NCI-H446 (cell line): ENCODE data around the gene POLDIP2.

ENCODE experiments used
- DNase-seq, 2 experiments: peaks; one replicate each; lab custom pipeline; 2025; lab: John Stamatoyannopoulos, UW

Gene POLDIP2

DNA sequence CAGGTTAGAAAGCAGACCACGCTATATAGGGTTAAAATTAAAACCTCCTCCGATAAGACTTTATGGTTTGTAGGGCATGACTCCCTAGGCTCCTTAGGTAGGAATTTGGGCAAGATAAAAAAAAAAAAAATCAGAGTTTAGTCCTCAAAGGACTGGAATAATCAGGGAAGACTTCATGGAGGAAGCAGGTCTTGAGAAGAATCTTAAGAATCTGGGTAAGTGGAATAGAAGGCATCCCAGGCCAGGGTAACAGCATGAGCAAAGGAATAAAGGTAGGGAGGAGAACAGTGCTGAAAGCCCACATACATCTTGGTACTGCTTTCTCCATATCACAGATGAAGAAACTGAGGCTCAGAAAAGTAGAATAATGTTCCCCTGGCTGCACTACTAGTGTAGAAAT, 33.2 kb upstream of the POLDIP2 start:
- DNase-seq: no peak

- DNase-seq: no peak
Measured at GRCh38 chr17:28390141-28390540, 32.8 kb upstream of the POLDIP2 start.

GRCh38 chr17:28388106-28388505, 30.8 kb upstream of the POLDIP2 start:
- DNase-seq: no peak

DNA sequence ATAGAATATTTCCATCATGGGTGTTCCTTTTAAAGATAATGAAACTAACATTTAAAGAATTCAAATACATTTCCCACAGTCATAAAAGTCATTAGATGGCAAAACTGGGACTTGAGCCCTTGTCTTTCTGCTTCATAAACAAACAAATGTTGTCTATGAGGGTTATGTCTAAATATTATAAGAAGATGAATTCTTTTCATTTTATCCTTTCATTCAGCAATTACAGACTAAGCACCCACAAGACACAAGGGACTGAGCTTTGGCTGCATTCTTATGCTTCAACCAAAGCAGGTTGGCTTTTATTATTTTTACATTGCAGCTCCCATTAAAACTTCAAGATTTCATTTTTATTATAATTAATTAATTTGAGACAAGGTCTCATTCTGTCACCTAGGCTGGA, 29.1 kb upstream of the POLDIP2 start:
- no peak for DNase-seq

- DNase-seq: no peak
Measured at GRCh38 chr17:28385406-28385805, 28.1 kb upstream of the POLDIP2 start.

DNA sequence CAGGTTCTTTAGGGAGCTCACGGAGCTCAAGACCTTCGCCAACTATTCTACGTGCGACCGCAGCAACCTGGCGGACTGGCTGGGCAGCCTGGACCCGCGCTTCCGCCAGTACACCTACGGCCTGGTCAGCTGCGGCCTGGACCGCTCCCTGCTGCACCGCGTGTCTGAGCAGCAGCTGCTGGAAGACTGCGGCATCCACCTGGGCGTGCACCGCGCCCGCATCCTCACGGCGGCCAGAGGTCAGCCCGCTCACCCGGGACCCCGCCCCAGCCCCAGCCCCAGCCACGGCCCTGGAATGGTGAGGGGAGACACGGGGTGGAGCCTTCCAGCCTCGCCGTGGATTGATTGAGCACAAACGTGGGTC, 27.7 kb upstream of the POLDIP2 start:
- DNase-seq: no peak

- DNase-seq: no peak
Measured at GRCh38 chr17:28384281-28385036, 27.1 kb upstream of the POLDIP2 start.

- no peak for DNase-seq
Measured at GRCh38 chr17:28381141-28381825, 24.0 kb upstream of the POLDIP2 start.

- no peak for DNase-seq
Measured at GRCh38 chr17:28379814-28380801, 22.8 kb upstream of the POLDIP2 start.

DNA sequence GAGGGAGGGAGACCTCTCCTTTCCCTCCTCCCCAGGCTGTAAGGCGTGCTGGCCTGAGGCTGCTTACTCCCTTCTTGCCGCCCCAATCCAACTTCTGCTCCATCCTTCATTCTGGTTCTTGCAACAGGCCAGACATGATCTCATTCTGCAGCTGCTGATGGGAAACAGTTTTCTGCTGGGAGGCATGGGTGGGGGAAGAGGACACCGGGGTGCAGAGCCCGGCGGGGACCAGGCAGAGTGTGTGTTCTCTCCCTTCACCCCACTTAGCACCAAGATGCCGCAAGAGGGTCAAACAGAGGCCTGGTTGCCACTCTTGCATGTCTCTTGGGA, 15.6 kb upstream of the POLDIP2 start:
- DNase-seq: no peak

DNA sequence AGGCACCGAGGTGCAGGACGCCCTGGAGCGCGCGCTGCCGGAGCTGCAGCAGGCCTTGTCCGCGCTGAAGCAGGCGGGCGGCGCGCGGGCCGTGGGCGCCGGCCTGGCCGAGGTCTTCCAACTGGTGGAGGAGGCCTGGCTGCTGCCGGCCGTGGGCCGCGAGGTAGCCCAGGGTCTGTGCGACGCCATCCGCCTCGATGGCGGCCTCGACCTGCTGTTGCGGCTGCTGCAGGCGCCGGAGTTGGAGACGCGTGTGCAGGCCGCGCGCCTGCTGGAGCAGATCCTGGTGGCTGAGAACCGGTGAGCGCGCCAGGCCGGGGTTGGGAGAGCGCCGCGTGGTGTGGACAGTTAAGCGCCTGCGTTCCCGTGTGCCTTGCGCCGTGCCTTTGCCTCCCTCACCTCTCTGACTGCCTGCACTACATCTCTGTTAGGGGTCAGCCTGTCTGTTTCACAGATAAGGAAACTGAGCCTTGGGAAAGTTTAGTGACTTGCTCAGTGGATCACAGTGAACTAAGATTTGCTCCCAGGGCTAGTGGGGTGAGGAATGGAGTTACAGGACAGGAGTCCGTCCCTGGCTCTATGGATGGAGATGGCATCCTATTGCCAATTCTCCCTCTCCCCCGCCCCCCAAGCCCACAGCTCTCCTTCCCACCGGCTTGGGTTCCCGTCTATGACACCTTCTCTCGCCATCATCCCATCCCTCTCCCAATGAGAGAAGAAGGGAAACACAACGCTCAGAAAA, 15.0 kb upstream of the POLDIP2 start:
- no peak for DNase-seq

DNA sequence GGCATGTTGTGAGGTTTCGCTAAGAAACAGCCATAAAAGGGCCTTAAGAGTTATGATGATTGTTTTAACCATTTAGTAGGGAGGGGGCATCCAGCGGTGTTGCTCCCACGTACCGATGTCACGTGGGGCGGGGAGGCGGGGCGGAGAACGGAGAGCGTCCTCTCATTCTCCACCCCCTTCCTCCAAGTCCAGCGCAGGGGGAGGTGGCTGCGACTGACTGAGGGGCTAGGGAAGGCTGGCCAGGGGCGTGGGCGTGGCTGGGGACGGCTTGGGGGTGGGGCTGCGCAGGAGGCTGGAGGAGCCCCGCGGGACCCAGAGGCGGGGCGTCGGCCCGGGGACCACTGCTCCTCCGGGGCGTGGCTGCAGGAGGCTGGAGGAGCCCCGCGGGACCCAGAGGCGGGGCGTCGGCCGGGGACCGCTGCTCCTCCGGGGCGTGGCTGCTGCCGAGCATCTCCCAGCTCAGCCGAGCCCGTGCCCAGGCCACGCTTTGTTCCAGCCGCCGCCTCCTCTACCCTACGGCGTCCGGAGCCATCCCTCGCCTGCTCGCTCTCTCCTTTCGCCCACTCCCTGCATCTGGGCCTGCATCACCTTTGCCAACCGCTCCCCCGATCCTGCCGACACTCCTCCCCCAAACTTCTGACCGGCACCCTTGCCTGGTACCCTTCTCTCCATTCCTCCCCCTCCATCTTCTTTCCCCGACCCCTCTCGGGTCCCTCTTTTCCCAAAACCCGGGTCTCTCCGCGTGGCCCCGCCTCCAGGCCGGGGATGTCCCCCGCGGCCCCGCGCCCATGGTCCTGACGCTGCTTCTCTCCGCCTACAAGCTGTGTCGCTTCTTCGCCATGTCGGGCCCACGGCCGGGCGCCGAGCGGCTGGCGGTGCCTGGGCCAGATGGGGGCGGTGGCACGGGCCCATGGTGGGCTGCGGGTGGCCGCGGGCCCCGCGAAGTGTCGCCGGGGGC, 14.2 kb upstream of the POLDIP2 start, which contains the start of gene SARM1:
Gene SARM1 (plus strand): TSS at position 450 of the 958 bp plus-strand sequence. CDS start 339 bp downstream, at position 789.
- DNase-seq: peak; percentile 84 to 94

DNA sequence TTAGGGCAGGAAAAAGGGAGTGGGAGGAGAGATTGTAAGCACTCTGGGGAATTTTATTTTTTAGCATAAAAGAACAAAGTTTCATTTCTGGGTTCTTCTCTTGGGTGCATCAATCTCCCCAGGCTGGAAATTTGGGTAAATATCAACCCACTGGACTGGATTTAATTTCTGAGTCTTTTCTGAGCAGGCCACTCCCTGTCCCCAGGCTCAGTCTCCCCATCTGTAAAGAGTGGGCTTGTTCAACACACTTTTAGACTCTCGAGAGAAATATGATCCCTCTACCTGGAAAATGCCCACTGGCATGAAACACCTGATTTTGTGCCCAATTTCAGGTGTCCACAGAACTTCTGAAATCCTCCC, 13.4 kb upstream of the POLDIP2 start:
- DNase-seq: no peak

GRCh38 chr17:28370035-28370743, 12.9 kb upstream of the POLDIP2 start, which contains the start of gene VTN:
Gene VTN, minus strand, starts transcription at chr17:28370307. Its CDS starts 104 bp downstream, at chr17:28370203.
- no peak for DNase-seq

- no peak for DNase-seq
Measured at GRCh38 chr17:28369684-28370034, 12.3 kb upstream of the POLDIP2 start.

DNA sequence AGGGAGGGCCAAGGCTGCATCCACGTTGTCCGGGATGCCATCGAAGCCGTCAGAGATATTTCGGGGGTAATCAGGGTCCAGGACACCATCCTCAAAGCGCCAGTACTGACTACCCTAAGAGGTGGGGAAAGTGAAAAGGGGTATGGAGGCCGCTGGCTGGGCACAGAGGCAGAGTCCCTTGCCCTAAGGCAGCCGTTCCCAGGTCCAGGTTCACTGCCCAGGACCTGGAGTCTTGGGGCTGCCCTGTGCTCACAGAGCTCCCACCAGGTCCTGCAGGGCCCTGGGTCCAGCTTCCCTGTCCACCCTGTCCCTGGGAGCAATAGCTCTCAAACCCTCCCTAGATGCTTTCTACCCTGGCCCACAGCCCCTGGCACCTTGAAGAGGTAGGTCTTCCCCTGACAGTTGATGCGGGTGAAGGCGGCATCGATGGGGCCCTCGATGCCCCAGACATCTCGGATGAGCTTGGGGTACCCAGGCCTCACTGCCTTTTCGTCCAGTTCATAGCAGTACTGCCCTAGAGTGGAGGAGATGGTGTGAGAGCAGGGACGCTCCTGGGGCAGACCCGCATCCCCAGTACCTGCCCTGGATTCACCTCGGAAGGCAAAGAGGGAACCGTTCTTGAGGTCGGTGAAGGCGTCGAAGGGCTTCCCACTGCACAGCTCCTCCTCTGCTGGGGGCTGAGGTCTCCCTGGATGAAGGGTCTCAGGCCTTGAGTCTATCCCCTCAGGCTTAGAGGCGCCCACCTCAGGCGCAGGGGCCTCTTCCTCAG, 11.8 kb upstream of the POLDIP2 start:
- DNase-seq: no peak

DNA sequence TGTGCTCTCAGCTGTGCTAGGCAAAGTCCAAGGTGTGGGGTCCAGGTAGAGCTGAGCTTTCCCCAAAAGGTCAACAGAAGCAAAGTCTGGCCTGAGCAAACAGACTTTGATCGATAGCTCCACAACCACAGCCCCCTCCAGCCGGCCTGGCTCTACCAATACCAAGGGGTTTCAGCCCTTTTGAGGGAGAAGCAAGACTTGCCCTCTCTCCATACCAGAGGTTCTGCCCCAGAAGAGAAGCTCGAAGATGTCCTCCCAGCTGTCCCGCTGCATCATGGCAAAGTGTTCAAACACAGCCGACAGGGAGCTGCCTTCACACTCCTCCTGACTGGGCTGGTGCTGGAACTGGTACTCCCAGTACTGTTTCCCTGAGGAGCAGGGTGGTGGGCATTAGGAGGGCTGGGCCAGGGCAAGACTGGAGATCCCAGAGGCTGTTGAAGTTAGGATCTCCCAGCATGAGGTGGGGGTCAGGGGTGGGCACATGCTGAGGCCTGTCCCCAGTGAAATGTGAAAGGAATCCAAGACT, 11.0 kb upstream of the POLDIP2 start:
- no peak for DNase-seq

DNA sequence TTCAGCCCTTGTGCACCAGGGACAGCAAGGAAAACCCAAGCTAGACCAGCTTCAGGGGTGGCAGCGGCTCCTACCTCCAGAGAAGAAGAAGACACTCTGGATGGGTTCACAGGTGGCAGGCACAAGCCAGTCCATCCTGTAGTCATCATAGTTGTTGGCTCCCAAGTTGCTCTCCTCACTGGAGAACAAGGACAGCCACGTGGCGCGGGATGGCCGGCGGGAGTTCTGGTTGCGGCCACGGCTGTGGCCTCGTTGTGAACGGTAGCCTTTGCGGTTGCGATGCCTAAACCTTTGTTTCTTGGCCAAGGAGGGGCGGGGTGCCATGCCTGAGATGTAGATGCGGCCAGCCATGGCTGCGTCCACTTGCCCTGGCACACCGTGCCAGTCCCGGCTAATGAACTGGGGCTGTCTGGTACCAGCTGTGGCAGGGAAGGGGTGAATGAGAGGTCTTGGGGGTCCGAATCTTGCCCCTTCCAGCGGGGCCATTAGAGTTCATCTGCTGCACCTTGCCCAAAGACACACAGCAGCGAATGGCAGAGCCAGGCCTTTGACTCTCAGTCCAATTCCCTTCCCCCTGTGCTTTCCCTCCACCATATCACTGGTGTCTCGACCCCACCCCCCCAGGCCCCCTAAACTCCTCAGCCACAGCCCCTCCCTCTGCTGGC, 10.4 kb upstream of the POLDIP2 start:
- no peak for DNase-seq
